Hematopoietic multipotent progenitor cell treated with erythropoietin and hydrocortisone succinate and interleukin-3 and kit ligand, for 6 days (in vitro differentiated cells): Measurements from ENCODE around the gene CACNB2.
"Not testable (repeated sequence)": the region's sequence is repeated elsewhere in the genome, so short reads cannot be mapped to it uniquely, and the experiment has no call there.

ENCODE experiments used
- DNase-seq: peaks from one replicate; pipeline ENCODE4 v3.0.0-alpha.2; 2015

Gene CACNB2

GRCh38 chr10:18202680-18203460 is 62.6 kb downstream of the CACNB2 start:
- no peak for DNase-seq

GRCh38 chr10:18203471-18203870 is 63.2 kb downstream of the CACNB2 start:
- no peak for DNase-seq

GRCh38 chr10:18204039-18204835 is 64.0 kb downstream of the CACNB2 start:
- peak; percentile 55 for DNase-seq

GRCh38 chr10:18205098-18205834 is 65.0 kb downstream of the CACNB2 start:
- DNase-seq, result no peak

- DNase-seq, result not testable (repeated sequence)
Observed at GRCh38 chr10:18208186-18208585, 68.0 kb downstream of the CACNB2 start.

- DNase-seq, result no peak
Observed at GRCh38 chr10:18209241-18209640, 69.0 kb downstream of the CACNB2 start.

GRCh38 chr10:18210711-18211110 is 70.5 kb downstream of the CACNB2 start:
- DNase-seq, result no peak

- DNase-seq, result no peak
Observed at GRCh38 chr10:18211862-18212261, 71.6 kb downstream of the CACNB2 start.

GRCh38 chr10:18213271-18213670 is 73.0 kb downstream of the CACNB2 start:
- DNase-seq, result no peak

- DNase-seq, result peak; percentile 64
Observed at GRCh38 chr10:18214691-18215563, 74.7 kb downstream of the CACNB2 start.

GRCh38 chr10:18216482-18216881 is 76.3 kb downstream of the CACNB2 start:
- peak; percentile 42 for DNase-seq

GRCh38 chr10:18217577-18217976 is 77.4 kb downstream of the CACNB2 start:
- no peak for DNase-seq

GRCh38 chr10:18219146-18219545 is 78.9 kb downstream of the CACNB2 start:
- DNase-seq, result no peak

- DNase-seq, result no peak
Observed at GRCh38 chr10:18221123-18221522, 80.9 kb downstream of the CACNB2 start.

GRCh38 chr10:18221882-18222281 is 81.7 kb downstream of the CACNB2 start:
- no peak for DNase-seq

GRCh38 chr10:18222866-18223265 is 82.6 kb downstream of the CACNB2 start:
- DNase-seq, result no peak

- no peak for DNase-seq
Observed at GRCh38 chr10:18223898-18224297, 83.7 kb downstream of the CACNB2 start.

- DNase-seq, result no peak
Observed at GRCh38 chr10:18224626-18225445, 84.6 kb downstream of the CACNB2 start.

- DNase-seq, result no peak
Observed at GRCh38 chr10:18226336-18226735, 86.1 kb downstream of the CACNB2 start.

GRCh38 chr10:18229826-18230225 is 89.6 kb downstream of the CACNB2 start:
- DNase-seq, result no peak

GRCh38 chr10:18230794-18231193 is 90.6 kb downstream of the CACNB2 start:
- DNase-seq, result no peak

GRCh38 chr10:18231480-18231879 is 91.3 kb downstream of the CACNB2 start:
- no peak for DNase-seq
